AG10803 (cell line): ENCODE results near the gene PRPF38A.

Source experiments
- DNase-seq: peaks from one replicate; pipeline ENCODE4 v3.0.0; 2010; ENCODE audit warnings: low read depth
- H3K4me3 ChIP-seq: 2 replicates; pipeline ENCODE4 v1.5.1; 2011; ENCODE audit warnings: mild to moderate bottlenecking, low read length, control low read depth
- CTCF ChIP-seq: conservative IDR thresholded peaks from 2 replicates; pipeline ENCODE4 v1.5.1; 2011; ENCODE audit warnings: mild to moderate bottlenecking, low read length, control low read depth, inconsistent platforms

Gene PRPF38A

DNA sequence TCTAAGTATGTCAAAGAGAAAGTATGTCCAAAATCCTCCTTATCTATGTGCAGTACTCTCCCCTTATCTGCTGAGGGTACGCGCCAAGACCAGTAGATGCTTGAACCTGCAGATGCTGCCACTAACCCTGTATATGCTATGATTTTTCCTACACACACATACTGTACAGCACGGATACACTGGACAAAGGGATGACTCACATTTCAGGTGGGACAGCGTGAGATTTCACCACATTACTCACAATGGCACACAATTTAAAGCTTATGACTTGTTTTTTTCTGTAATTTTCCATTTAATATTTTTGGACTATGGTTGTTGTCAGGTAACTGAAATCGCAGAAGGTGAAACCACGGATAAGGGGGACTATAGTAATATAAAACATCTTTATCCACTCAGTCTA, 4.3 kb upstream of the PRPF38A start:
- DNase-seq = no peak
- H3K4me3 ChIP-seq = no peak overlapping the region
- TF ChIP-seq CTCF = no peak

- no peak for TF ChIP-seq CTCF
- DNase-seq = no peak
- peak overlapping the region; percentile 86 for H3K4me3 ChIP-seq
Measured at GRCh38 chr1:52402860-52403240, 1.6 kb upstream of the PRPF38A start.

GRCh38 chr1:52403566-52404115, 761 bp upstream of the PRPF38A start:
- DNase-seq = peak; percentile 72
- peak overlapping the region; percentile 86 for H3K4me3 ChIP-seq
- no peak for TF ChIP-seq CTCF

DNA sequence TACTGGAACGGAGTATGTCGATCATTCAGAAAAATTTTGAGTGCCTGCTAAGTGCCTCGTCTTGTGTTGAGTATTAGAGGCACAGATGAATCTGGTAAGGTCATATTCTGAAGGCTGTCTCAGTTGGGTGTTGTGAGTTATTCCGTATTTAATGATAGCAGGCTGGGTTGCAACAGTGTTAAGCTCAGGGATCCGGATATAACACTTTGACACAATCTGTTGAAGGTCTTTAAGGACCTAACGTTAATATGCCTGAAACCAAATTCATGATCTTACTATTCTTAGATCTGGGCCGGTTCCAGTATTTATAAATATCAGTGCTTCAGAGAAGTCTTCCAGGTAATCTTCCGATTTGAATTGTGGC, 555 bp downstream of the PRPF38A start:
- H3K4me3 ChIP-seq = peak overlapping the region; percentile 86
- no peak for DNase-seq
- TF ChIP-seq CTCF = no peak

- H3K4me3 ChIP-seq = no peak overlapping the region
- no peak for TF ChIP-seq CTCF
- DNase-seq = no peak
Measured at GRCh38 chr1:52413410-52413989, 9.1 kb downstream of the PRPF38A start.

GRCh38 chr1:52414942-52415341, 10.5 kb downstream of the PRPF38A start:
- no peak for DNase-seq
- TF ChIP-seq CTCF = no peak
- H3K4me3 ChIP-seq = no peak overlapping the region

GRCh38 chr1:52416811-52417210, 12.4 kb downstream of the PRPF38A start:
- no peak for TF ChIP-seq CTCF
- DNase-seq = no peak
- no peak overlapping the region for H3K4me3 ChIP-seq
